ENCODE results near the gene AGPAT3.
A peak's percentile ranks its signal among the peaks of the same experiment; 100 is the strongest.

The AGPAT3 gene

GRCh38 chr21:43925609-43926008 lies 60.6 kb downstream of the AGPAT3 start:
- no peak for DNase-seq

- DNase-seq, result no peak
Measured at GRCh38 chr21:43926196-43926595, 61.2 kb downstream of the AGPAT3 start.

GRCh38 chr21:43927591-43928221 lies 62.7 kb downstream of the AGPAT3 start:
- no peak for DNase-seq

DNA sequence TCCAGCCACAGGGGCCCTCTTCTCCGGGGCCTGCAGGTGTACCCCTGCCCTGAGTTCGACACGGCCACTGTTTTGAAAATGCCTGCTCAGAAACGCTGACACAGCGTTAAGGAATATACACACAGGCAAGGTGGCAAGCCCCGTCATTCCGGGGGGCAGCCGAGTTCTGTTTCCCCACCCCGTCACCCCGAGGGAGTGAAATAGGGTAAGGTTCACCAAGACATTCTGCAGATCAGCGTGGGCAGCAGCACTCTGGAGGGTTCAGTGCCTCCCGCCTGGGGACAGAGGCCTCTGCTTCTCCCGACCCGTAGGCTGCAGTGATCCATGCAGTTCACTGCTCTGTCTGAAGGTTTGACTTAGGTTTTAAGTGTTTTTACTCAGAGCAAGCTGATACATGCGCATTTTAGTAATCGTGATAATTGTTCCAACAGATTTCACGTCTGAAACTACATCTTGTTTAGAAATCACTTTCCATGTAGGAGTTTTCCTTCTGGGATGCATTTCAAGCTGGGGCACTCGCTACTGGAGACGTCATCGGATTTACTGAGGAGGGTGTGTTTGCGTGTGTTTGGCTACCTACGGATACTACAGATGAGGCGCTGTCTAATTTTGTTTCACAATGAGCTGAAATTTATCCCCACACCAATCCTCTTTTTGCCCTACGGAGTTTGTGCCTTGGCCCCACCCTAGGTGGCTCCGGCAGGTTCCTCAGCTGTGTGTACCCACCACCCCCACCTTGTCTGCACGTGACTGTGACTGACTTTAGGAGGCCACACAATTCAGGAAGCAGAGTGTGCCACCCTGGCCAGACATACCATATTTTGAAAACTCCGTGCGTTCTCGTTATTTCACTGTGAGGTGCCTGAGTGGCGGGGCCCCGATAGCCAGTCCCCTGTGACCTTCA lies 63.5 kb downstream of the AGPAT3 start:
- DNase-seq, result no peak

GRCh38 chr21:43929217-43929971 lies 64.4 kb downstream of the AGPAT3 start:
- no peak for DNase-seq

DNA sequence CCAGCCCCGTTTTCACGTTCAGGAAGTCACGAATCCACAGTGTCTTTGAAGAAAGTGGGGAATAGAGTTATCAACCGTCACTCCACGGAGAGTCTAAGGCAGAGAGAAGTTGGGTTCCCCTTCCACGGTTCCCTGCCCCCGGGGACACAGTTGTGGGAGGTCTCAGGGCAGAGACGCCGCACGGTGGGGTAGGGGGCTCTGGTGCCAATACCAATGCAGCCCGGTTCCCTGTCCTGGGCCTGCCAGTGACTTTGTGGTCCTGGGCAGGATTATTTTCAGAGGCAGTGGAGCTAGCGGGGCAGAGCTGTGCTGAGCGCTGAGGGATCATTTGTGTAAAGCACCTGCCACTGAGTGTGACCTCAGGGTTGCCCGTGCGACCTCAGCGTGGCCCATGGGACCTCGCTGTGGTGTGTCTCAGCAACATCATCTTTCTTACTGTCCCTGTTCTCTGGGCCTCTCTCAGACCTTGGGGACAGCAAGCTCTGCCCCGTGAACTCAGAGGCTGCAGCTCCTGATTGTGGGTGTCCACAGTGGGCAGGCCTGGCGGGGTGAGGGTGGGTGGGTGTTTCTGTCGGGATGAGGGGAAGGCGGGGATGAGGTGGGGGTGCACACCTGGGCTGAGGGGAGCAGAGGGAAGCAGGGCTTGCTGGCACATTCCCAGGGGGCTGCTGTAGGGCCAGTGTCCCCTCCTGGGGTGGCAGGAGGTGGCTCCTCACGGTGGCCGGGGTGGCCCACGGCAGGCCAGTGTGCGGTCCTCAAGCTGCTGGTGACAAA lies 65.2 kb downstream of the AGPAT3 start:
- no peak for DNase-seq

DNA sequence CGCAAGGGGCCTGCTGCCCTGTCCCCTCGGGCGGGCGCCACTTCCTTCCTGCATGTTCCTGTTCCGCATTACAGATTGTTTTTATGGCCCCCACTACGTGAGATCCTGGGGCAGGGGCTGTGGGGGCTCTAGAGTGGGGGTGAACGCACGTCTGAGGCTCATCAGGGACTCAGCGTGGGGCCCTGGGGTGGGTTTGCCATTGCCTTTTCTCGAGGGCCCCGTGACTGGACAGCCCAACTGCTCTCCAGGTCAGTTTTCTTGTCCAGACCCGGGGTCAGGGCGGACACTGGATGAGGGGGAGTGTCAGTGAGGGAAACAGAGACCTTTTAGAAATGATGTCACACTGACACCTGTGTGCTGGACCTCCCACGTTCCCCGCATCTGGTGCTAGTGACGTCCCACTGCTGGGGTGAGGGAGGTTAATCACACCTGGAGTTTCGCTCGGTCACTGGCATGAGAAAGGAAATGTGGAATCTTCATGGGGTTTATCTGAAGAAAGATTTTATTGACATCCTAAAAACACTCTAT lies 65.9 kb downstream of the AGPAT3 start:
- no peak for DNase-seq

DNA sequence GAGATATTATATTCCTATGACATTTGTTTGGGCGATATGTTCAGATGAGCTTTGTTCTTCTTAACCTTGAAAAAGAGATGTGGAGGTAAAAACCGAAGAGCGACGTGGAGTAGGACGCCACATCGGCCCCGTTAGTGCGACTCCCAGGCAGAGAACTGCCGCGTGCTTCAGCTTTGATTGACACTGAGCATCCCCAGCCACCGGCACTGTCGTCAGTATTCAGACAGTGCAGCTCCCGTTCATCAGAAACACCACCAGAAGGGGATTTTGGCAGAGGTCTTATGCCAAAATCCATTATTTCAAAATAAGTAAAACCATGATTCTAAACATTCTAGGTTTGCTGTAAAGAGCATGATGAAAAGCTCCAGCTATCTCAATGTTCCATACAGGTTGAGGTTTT lies 66.5 kb downstream of the AGPAT3 start:
- no peak for DNase-seq

DNA sequence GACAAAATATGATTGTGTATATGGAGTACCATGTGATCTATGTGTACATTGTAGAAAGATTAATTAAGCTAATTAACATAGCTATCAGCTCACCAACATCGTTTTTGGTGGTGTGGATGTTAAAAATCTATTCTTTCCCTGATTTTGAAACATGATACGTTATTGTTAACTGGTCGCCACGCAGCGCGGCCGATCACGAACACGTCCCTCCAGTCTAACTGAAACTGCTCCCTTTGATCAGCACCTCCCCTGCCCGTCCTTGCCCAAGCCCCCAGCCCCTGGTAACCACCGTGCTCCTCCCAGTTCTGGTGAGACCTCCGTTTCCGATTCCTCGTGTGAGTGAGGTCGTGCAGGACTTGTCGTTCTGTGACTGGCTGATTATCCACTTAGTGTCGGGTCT lies 67.0 kb downstream of the AGPAT3 start:
- no peak for DNase-seq

DNA sequence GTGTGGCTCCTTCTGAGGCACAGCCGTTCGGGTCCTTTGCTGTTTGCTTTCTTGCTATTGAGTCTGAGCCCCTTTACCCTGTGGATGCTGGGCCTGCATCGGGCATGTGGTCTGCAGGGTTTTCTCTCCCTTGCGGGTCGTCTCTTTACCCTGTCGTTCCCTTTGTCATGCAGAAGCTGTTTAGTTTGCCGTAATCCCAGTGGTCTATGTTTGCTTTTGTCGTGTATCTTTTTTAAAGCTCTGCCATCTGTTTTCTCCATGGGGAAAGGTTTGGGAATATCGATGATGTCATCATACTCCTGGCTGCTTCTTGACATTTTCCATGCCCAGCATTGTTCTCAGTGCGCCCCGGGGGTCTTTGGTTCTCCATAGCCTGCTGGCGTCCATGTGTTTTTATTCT lies 68.2 kb downstream of the AGPAT3 start:
- DNase-seq, result no peak

GRCh38 chr21:43933680-43934079 lies 68.7 kb downstream of the AGPAT3 start:
- no peak for DNase-seq

DNA sequence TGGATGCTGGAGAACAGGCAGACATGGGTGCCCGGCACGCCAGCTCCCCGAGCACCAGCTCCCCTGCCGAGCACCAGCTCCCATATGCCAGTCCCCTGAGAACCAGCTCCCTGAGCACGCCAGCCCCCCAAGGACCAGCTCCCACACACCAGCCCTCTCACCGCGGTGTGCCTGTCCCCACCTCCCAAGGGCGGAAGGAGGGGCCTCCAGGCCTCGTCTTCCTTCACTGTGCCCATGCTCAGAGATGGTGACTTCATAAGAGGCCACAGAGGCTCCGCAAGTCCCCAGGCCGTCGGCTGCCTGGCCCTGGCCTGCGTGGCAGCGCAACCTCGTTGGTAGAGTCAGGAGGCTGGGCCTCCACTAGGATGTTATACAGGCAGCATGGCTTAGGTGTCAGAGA lies 69.1 kb downstream of the AGPAT3 start:
- no peak for DNase-seq

DNA sequence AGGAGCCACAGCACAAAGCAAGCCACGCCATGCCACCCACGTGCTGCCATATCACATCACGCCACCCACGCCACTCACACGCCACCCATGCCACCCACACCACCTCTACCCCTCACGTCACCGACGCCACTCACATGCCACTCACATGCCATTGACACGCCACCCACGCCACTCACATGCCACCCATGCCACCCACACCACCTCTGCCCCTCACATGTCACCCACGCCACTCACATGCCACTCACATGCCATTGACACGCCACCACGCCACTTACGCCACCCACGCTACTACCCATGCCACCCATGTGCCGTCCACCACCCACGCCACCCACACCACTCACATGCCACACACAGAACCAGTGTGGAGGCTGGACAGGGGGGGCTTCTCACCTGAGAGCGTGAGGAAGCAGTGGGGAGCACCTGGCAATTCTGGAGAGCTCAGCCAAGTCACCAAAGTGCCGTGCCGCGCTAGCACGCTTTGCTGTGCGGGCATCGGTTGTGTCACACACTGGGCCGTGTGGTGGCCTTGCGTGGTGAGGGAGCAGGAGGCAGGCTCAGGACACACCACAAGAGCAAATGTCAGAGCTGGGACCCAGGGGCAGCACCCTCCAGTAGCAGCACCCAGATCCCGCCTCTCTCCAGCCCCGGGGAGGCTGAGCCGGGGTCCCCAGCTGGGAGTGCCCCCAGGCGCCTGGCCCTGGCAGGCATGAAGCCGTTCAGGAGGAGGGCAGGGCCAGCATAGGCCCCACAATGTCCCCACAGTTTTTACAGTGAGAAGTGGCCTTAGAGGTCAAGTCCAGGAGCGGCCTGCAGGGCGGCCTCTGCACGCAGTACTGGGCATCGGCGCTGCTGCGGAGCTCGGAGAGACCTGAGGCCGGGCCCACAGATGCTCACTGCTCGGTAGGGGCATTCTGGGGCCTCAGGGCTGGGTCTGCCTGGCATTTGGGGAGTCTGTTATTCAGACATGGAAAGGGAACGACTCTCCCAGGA lies 70.0 kb downstream of the AGPAT3 start:
- no peak for DNase-seq

- no peak for DNase-seq
Measured at GRCh38 chr21:43935711-43936110, 70.7 kb downstream of the AGPAT3 start.

DNA sequence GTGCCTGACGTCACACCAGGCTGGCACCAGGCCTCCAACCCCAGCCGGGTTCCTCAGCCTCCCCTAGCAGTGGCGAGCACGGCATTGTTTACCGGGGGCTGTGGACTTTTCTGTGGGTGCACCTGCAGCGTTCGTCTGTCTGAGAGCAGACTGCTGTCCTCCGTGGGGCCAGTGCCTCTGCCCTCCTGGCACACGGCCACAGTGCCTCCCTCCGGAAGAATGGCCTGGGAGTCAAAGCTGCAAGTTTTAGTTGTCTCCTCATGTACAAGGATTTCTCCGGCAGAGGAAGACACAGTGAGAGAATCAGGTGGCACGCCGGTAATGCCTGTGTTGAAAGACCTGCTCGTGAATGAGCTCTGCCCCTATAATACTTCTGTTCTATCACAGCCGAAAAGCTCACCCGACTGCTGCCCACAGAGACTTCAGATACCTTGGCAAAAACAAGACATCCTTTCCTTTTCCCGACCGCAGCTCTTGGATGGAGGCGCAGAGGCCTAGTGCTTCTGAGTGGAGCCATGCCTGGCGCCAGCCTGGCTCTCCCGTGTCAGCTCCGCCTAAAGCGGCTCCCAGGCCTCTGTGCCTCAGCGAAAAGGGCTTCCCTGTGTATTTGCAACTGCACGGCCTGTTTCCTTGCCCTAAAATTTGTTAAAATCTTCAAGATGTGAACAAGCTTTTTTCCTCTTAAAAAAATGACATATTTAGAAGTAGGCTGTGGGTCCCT lies 71.4 kb downstream of the AGPAT3 start:
- DNase-seq, result no peak

GRCh38 chr21:43937051-43937832 lies 72.2 kb downstream of the AGPAT3 start:
- DNase-seq, result no peak

- no peak for DNase-seq
Measured at GRCh38 chr21:43937891-43938309, 72.9 kb downstream of the AGPAT3 start.

DNA sequence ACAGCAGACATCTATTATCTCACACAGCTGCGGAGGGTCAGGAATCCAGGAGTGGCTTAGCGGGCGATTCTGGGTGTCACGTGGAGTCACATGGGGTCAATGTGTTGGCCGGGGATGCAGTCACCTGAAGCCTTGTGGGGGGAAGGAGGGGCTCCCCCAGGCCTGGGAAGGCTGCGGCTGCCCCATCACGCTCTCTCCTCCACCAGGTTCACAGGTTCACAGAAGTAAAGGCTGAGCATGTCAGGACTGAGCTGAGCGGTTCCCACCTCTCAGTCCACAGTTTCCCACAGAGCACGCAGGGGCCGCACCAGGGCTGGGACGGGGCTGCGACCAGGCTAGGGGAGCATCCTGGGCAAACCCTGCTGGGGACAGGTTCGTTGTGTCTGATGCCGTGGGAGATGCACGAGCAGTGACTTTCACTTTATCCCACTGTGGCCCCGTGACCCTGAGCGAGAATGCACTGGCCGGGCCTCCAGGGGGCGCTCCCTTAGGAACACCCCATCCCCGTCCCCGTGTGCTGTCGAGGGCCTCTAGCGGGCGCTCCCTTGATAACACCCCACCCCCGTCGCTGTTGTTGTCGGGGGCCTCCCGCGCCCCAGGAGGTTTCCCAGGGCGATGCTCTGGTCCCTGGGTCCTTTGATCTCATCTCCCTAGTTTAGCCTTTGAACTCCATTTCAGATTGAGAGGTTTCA lies 73.9 kb downstream of the AGPAT3 start:
- peak; percentile 61 for DNase-seq

Measured in EL (cell line).